ENCODE results near the gene DARS2. TPM values are rescaled to one million over a fixed set of nuclear protein-coding genes. Genes with fewer than 3 reads are reported as not detected.

Gene DARS2
- total RNA-seq, 4 donors from 2014 or later = 9.5 to 16.9 (median 12.1) TPM

DNA sequence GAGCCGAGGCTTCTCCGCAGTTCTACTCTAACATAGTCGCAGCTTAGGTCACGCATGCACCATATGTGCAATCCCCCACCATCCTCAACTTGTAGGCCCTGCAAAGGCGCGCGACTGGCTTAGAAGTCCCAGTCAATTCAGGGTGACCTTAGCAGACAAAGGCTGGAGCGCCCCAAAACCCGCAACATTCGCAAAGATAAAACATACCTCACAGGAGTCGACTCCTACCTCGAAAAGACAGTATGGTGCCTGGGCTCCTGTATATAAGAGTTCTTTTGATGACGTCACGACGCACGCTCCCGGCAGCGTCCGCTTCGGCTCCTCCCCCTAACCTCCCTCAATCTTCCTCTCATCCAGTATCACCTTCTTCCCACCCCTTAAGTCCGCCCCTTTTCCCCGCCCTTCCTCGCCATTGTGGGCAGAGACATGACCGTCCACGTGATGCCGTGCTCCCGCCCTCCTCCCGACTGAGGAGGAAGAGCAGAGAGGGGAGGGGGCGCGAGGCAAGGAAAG is 43.3 kb downstream of the DARS2 start, which contains the start of gene GAS5:
Gene GAS5 (minus strand): TSS at position 237 of the 513 bp plus-strand sequence.
- ATAC-seq (ENCODE audit: low FRiP score) = peak; percentile 96
- TF ChIP-seq, protein P1, sequence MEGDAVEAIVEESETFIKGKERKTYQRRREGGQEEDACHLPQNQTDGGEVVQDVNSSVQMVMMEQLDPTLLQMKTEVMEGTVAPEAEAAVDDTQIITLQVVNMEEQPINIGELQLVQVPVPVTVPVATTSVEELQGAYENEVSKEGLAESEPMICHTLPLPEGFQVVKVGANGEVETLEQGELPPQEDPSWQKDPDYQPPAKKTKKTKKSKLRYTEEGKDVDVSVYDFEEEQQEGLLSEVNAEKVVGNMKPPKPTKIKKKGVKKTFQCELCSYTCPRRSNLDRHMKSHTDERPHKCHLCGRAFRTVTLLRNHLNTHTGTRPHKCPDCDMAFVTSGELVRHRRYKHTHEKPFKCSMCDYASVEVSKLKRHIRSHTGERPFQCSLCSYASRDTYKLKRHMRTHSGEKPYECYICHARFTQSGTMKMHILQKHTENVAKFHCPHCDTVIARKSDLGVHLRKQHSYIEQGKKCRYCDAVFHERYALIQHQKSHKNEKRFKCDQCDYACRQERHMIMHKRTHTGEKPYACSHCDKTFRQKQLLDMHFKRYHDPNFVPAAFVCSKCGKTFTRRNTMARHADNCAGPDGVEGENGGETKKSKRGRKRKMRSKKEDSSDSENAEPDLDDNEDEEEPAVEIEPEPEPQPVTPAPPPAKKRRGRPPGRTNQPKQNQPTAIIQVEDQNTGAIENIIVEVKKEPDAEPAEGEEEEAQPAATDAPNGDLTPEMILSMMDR (IDR thresholded peaks at IDR 0.05) = no peak
- DNase-seq (ENCODE audit: low spot score) = peak; percentile 97

DNA sequence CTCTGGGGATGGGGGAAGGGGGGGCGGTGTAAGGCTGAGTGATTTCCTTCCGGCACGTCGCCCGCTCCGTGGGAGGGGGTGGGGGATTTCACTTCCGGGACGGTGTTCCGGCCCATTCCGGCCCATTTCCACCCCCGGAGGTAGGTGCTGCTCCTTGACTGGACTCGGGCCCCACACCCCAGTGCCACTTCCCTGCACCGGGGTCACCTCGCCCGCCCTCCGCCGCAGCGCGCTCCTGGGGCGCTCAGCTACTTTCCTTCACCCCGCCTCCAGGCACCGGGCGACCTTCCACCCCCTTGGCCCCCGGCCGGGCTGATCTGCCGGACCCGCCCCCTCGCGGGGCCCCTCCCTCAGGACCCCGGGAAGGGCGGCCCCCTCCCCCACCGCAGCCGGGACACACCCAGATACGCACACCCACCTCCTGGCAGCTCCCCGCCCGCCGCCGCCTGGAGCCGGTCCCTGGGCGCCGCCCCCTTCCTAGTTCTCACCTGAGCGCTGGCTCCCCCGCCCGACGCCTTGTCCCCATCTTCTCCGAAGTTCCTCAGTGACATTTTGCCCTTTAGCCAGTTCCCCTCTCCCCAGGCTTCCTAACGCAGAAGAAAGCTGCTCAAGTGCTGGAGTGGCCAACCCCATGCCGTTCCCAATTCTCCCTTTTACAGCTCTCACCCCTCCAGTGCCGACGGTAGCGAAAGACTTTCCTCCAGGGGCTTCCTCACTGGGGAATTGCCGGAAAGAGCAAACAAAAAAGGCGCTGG is 44.0 kb downstream of the DARS2 start, which contains the start of gene ZBTB37:
Gene ZBTB37 (plus strand): TSS at position 115 of the 755 bp plus-strand sequence. CDS start 1,846 bp downstream, outside the sequence.
- TF ChIP-seq, protein P1 (IDR thresholded peaks at IDR 0.05) = no peak
- peak; percentile 54 for DNase-seq (ENCODE audit: low spot score)
- ATAC-seq (ENCODE audit: low FRiP score) = peak; percentile 88

- DNase-seq (ENCODE audit: low spot score) (no peak), ATAC-seq (ENCODE audit: low FRiP score) (no peak)
- TF ChIP-seq, protein P1 (IDR thresholded peaks at IDR 0.05) = no peak
These were observed 44.5 kb downstream of the DARS2 start for GRCh38 chr1:173869021-173869359.

GRCh38 chr1:173870252-173871075 is 46.0 kb downstream of the DARS2 start:
- ATAC-seq (ENCODE audit: low FRiP score) = no peak
- no peak for DNase-seq (ENCODE audit: low spot score)
- TF ChIP-seq, protein P1 (IDR thresholded peaks at IDR 0.05) = no peak

DNA sequence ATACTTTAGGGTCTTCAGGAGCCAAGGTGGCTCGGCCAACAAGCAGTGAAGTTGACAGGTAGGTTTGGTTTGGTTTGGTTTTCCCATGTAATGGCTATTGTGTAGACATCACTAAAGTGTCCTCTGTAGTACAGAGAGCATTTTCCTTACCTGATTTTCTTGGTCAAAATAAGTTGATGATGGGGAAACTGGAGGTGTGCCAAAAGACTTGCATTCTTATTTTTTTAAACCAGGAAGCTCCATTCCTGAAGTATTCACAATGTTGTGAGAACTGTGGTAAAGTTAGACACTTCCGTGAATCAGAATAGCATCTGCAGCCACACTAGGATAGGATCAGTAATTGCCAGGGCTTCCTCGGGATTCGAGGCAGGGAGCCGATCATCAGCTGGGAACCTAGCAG is 46.6 kb downstream of the DARS2 start:
- ATAC-seq (ENCODE audit: low FRiP score) (no peak), DNase-seq (ENCODE audit: low spot score) (no peak)
- TF ChIP-seq, protein P1 (IDR thresholded peaks at IDR 0.05) = no peak

DNA sequence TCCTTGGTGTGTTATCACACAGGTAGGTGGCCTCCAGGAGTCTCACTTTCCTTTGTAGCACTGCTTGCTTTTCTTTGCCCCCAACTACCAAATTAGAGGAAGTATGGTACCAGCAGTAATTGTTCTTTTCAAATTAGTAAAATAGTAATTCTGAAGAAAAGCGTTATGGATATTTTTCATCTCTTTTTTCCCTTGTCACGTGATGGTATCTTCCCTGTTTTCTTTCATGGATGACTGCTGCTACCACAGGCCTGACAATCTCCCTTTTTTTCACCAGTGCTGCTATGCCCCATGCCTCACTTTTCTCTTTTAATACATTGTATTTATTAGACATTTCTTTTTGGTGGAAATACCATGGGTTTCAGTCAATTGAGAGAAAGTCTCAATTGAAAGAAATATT is 47.0 kb downstream of the DARS2 start:
- no peak for DNase-seq (ENCODE audit: low spot score)
- no peak for ATAC-seq (ENCODE audit: low FRiP score)
- TF ChIP-seq, protein P1 (IDR thresholded peaks at IDR 0.05) = no peak
